GM12875 (cell line): ENCODE results near the gene TSPAN31.
A peak's percentile ranks its signal among the peaks of the same experiment; 100 is the strongest.

ENCODE experiments used
- H3K4me3 ChIP-seq: one replicate; pipeline ENCODE4 v1.5.1; 2011; ENCODE audit warnings: low read depth, low read length, control low read depth
- TF ChIP-seq, protein P1 (sequence below): IDR thresholded peaks from 2 replicates; pipeline ENCODE4 v1.5.1; 2011; ENCODE audit warnings: low read depth, mild to moderate bottlenecking, control low read depth, inconsistent platforms, low read length, moderate library complexity, borderline replicate concordance; ENCODE audit not compliant: insufficient read depth

TSPAN31 gene

DNA sequence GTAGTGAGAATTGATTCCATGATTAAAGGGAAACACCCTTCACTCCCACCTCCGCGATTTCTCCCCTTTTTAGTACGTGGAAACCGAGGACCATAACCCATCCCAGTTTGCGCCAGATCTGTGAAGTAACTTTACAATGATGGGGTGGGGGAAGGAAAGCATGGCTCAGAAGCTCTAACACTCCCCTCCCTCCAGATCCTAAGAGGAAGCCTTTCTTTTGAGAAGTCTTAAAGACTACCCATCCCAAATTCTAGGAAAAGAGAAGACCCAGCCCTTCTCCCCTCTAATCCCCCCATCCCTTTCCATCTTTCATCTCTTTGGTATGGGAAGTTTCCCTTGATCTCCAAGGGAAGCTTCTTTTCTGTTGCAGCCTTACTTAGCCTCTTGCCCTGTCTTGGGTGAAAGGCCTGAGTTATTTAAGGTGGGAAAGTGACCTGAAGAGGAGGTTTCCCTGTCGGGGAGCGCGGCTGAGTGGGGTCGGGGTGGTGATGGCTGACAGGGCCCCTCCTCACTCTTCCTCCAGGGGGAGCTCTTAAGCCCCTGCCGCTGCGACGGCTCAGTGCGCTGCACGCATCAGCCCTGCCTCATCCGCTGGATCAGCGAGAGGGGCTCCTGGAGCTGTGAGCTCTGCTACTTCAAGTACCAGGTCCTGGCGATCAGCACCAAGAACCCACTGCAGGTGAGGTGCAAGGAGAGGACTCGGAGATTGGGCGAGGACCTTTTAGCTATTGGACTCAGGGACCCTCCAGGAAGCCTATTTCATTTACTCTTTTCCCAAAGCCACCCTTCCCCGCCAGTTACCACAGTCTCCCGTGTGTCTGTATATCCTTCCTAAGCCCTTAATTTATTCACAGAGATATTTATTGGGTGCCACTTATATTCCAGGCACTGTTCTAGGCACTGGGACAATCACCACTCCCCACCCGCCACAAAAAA, 11.8 kb downstream of the TSPAN31 start:
- H3K4me3 ChIP-seq: peak overlapping the region; percentile 76
- TF ChIP-seq, protein P1, sequence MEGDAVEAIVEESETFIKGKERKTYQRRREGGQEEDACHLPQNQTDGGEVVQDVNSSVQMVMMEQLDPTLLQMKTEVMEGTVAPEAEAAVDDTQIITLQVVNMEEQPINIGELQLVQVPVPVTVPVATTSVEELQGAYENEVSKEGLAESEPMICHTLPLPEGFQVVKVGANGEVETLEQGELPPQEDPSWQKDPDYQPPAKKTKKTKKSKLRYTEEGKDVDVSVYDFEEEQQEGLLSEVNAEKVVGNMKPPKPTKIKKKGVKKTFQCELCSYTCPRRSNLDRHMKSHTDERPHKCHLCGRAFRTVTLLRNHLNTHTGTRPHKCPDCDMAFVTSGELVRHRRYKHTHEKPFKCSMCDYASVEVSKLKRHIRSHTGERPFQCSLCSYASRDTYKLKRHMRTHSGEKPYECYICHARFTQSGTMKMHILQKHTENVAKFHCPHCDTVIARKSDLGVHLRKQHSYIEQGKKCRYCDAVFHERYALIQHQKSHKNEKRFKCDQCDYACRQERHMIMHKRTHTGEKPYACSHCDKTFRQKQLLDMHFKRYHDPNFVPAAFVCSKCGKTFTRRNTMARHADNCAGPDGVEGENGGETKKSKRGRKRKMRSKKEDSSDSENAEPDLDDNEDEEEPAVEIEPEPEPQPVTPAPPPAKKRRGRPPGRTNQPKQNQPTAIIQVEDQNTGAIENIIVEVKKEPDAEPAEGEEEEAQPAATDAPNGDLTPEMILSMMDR: peak; percentile 98

DNA sequence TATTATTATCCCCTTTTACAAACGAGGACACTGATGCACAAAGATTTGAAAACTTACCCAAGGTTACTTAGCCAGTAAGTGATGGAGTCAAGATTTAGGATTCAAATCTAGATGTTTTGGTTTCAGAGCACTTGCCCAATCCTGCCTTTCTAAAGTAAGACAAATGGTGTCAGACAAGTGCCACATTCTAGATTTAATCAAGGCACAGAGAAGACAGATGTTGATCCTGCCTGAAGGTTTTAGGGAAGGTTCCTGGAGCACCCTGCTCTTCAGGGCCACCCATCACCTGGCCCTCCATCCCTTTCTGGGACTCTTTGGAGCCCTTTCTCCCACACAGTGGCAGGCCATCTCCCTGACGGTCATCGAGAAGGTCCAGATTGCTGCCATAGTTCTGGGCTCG, 12.9 kb downstream of the TSPAN31 start:
- TF ChIP-seq, protein P1: no peak
- no peak overlapping the region for H3K4me3 ChIP-seq

DNA sequence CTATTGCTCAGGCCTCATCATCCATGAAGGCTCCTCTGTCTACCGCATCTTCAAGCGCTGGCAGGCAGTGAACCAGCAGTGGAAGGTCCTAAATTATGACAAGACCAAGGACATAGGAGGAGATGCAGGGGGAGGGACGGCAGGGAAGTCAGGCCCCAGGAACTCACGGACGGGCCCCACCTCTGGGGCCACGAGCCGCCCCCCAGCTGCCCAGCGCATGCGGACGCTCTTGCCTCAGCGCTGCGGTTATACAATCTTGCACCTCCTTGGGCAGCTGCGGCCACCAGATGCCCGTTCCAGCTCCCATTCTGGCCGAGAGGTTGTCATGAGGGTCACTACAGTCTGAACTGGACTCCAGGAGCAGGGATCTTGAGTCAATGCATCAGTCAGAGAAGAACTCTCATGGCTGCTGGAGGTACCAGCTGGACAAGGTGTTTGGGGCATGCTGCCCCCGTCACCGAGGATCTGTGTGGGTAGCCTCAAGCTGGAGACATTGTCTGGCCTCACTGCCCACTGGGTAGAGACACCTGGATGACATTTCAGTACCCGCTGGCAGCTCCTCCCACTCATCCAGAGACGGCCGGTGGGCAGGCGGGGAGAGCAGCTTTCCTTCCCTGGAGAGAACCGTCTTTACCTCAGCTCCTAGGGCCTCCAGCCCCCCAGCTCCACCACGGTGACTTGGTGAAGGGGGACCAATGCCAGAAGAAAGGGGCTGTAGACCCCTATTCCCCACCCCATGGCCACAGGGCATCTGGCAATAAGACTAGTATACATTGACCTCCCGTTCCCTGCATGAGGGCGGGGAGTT, 13.9 kb downstream of the TSPAN31 start:
- TF ChIP-seq, protein P1: no peak
- H3K4me3 ChIP-seq: no peak overlapping the region

DNA sequence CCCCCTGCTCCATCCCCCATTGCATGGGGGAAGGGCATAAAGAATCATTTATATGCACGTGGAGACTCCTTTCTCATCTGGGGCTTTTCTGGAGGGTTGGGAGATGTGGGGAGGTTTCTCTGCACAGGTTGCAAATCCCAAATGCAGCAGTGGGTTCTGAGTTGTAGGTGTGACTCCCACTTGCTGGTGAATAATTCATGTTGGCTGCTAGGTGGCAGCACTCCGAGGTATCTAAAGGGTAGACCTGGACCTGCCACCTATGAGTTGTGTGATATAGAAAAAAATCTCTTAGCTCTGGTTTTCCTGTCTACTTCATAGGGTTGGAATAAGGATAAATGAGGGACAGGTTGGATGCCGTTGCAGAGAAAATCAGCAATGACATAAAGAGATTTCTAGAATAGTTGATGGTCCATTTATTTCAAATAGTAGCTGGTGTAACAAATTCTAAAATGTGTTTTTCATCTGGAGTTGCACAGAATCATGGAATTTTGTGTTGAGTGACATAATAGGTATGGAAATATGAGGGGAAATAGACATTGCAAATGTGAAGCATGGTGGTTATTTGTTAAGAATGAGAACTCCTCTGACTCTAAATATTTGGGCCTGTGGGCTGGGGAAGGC, 14.6 kb downstream of the TSPAN31 start:
- no peak overlapping the region for H3K4me3 ChIP-seq
- TF ChIP-seq, protein P1: peak; percentile 58

DNA sequence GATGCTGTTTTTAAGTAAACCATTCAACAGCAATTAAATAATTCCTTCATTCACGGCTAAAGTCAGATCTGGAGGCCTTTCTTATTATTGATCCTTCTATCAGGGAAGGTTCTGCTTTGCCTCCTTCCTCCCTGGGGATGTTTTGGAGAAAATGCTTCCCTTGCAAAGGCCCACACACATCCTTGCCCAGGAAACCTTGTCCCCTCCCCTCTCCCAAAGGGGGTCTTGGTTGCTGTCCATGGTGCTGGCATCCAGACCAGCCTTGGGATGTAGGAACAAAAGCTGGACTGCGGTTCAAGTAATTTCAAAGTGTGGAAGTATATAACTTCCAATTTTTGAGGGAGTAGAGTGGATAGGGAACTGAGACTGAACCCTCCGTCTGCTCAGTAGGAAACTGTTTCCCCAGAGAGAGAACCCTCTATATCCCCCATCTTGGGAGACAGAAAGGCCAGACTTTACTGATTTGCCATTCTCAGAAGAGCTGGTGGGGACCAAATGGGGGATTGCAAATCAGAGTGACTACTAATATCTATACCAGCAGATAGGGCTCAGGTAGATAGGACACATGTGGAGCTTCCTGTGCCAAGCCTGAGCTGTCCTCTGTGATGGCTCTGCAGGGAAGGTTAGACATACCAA, 15.6 kb downstream of the TSPAN31 start:
- no peak overlapping the region for H3K4me3 ChIP-seq
- TF ChIP-seq, protein P1: no peak

DNA sequence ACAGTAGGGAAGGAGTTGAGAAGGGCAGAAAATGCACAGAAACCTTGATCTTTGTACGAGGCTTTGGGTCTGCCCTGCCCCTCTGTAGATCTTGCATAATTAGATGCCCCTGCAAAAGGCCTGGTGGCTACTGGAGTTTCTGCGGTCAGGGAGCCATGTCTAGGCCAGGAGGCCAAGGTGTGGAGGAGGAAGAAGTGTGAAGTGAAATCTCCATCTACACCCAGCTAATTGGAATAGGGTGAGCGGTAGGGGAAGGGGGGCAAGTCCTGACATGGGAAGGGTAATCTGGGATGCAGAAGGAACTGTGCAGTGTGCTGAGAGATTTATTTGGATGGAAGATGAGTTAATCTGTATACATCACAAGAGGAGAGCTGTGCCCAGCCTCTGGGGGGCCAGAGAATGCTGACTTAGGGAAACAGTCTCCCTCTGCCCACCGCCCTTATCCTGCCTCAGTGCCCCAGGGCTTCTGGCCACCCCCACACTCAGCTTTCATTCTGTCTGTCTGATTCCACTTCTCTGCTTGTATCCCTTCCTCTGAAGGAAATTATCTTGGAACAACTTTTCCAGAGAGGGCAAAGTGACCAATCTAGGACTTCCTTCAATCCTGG, 16.7 kb downstream of the TSPAN31 start:
- no peak overlapping the region for H3K4me3 ChIP-seq

More for the DNA sequence above, 16.7 kb downstream of the TSPAN31 start:
- TF ChIP-seq, protein P1: no peak
